Caco-2 (cell line): Measurements from ENCODE around the gene SH3TC1. TPM values are rescaled to one million over a fixed set of nuclear protein-coding genes. Genes with fewer than 3 reads are reported as not detected.

Source experiments
- BruUV-seq: library from RNA; stranded (reverse); fragments of 400-500 nt; replicated peaks from 2 replicates; lab custom pipeline; 2021; lab: Mats Ljungman, UMichigan
- CTCF ChIA-PET: fragments of 300-600 bp; sonication (Branson Sonifier 250); formaldehyde crosslinking; loops from one replicate; lab custom pipeline; 2022; ENCODE audit warnings: antibody characterized with exemption; lab: Charles Lee
- POLR2A ChIA-PET: fragments of 300-600 bp; sonication (Branson Sonifier 250); formaldehyde crosslinking; loops from one replicate; lab custom pipeline; 2022; ENCODE audit warnings: antibody characterized with exemption; lab: Charles Lee
- DNase-seq, 2 experiments: peaks; one replicate each; pipeline versions ENCODE4 v3.0.0 to v3.0.0-alpha.2; 2020 to 2022
- H3K27me3 ChIP-seq: replicated peaks from 2 replicates; pipeline ENCODE4 v1.6.0; 2011; ENCODE audit warnings: low read length; ENCODE audit not compliant: control insufficient read depth, insufficient read depth
- H3K36me3 ChIP-seq: 2 replicates; pipeline ENCODE4 v1.5.1; 2011; ENCODE audit warnings: low read length; ENCODE audit not compliant: control insufficient read depth, insufficient read depth
- H3K4me1 ChIP-seq: fragments of 250-450 bp; sonication (Bioruptor Pico); 2 replicates; pipeline ENCODE4 v1.5.1; 2020; ENCODE audit warnings: mild to moderate bottlenecking
- H3K4me3 ChIP-seq: 2 replicates; pipeline ENCODE4 v1.5.1; 2011; ENCODE audit warnings: low read depth, mild to moderate bottlenecking, control low read depth, low read length
- H3K9me3 ChIP-seq: fragments of 250-450 bp; sonication (Bioruptor Pico); 2 replicates; pipeline ENCODE4 v1.5.1; 2020; ENCODE audit warnings: mild to moderate bottlenecking, moderate library complexity
- H3K27ac Mint-ChIP-seq: one replicate; pipeline ENCODE4 v1.8.0; 2022; ENCODE audit warnings: mixed read lengths; ENCODE audit not compliant: unreplicated experiment
- H3K27me3 Mint-ChIP-seq: one replicate; pipeline ENCODE4 v1.8.0; 2022; ENCODE audit warnings: mixed read lengths; ENCODE audit not compliant: insufficient read depth, unreplicated experiment
- H3K36me3 Mint-ChIP-seq: one replicate; pipeline ENCODE4 v1.8.0; 2022; ENCODE audit warnings: mild to moderate bottlenecking, mixed read lengths; ENCODE audit not compliant: insufficient read depth, unreplicated experiment
- H3K4me1 Mint-ChIP-seq: one replicate; pipeline ENCODE4 v1.8.0; 2022; ENCODE audit warnings: low read depth, mixed read lengths; ENCODE audit not compliant: unreplicated experiment
- H3K4me3 Mint-ChIP-seq: one replicate; pipeline ENCODE4 v1.8.0; 2022; ENCODE audit warnings: mild to moderate bottlenecking, moderate library complexity, mixed read lengths; ENCODE audit not compliant: unreplicated experiment
- H3K9me3 Mint-ChIP-seq: one replicate; pipeline ENCODE4 v1.8.0; 2022; ENCODE audit warnings: mixed read lengths; ENCODE audit not compliant: unreplicated experiment
- CTCF ChIP-seq, 2 experiments: fragments of 200-600 bp in 1 of 2; IDR thresholded peaks; 1 replicate in 1 of 2; 2 replicates in 1 of 2; pipeline versions ENCODE4 v1.5.1 to v1.8.0; 2011 to 2022; ENCODE audit warnings: antibody characterized with exemption in 1 of 2, control low read depth in 1 of 2, inconsistent platforms in 1 of 2, low read depth in 1 of 2, low read length in 1 of 2, mild to moderate bottlenecking in 1 of 2, moderate library complexity in 1 of 2; ENCODE audit not compliant: insufficient read depth in 1 of 2, severe bottlenecking in 1 of 2, unreplicated experiment in 1 of 2
- intact Hi-C: fragments of 100-400 bp; cut with micrococcal nuclease; formaldehyde crosslinking; loops from one replicate; pipeline ENCODE4 v1.10.0; 2022; ENCODE audit not compliant: unreplicated experiment
- total RNA-seq: library from RNA; stranded (reverse); gene quantifications from 2 replicates; pipeline ENCODE4 v1.2.3, GENCODE V29; 2022

SH3TC1 gene
- total RNA-seq, 1 experiment from 2014 or later = 18.6 TPM

GRCh38 chr4:8203817-8204216, 4.7 kb downstream of the SH3TC1 start:
- Histone ChIP-seq H3K9me3 (no peaks in the 10 kb centered on the region), H3K36me3 (no peaks in the 10 kb centered on the region; the same call in 1 of the 2 replicates), H3K27me3 (no peaks in the 10 kb centered on the region), H3K4me1 (peaks cover 41% of the 10 kb centered on the region), H3K4me3 (no peak overlapping the region)
- TF ChIP-seq CTCF (IDR thresholded peaks at IDR 0.05; ENCODE audit: insufficient read depth in 1 of 2, low read depth in 1 of 2, low read length in 1 of 2, severe bottlenecking in 1 of 2, unreplicated experiment in 1 of 2) = no peak
- intact Hi-C loops = no loop called here
- Mint-ChIP-seq H3K27me3 (no peaks in the 10 kb centered on the region), H3K27ac (no peak overlapping the region), H3K4me1 (peaks cover 9% of the 10 kb centered on the region), H3K4me3 (no peak overlapping the region), H3K9me3 (no peaks in the 10 kb centered on the region), H3K36me3 (no peaks in the 10 kb centered on the region)
- ChIA-PET CTCF (no interaction called here), POLR2A (no interaction called here)
- BruUV-seq = no TSS peak
- DNase-seq = no peak

- Histone ChIP-seq H3K4me1 (peaks cover 33% of the 10 kb centered on the region), H3K36me3 (no peaks in the 10 kb centered on the region; the same call in 1 of the 2 replicates), H3K4me3 (no peak overlapping the region), H3K9me3 (no peaks in the 10 kb centered on the region), H3K27me3 (no peaks in the 10 kb centered on the region)
- Mint-ChIP-seq H3K36me3 (no peaks in the 10 kb centered on the region), H3K27ac (no peak overlapping the region), H3K27me3 (no peaks in the 10 kb centered on the region), H3K4me3 (no peak overlapping the region), H3K4me1 (peaks cover 8% of the 10 kb centered on the region), H3K9me3 (no peaks in the 10 kb centered on the region)
- intact Hi-C loops = no loop called here
- no peak for DNase-seq
- POLR2A ChIA-PET = no interaction called here
- CTCF ChIA-PET = no interaction called here
- TF ChIP-seq CTCF (IDR thresholded peaks at IDR 0.05; ENCODE audit: insufficient read depth in 1 of 2, low read depth in 1 of 2, low read length in 1 of 2, severe bottlenecking in 1 of 2, unreplicated experiment in 1 of 2) = no peak
- no TSS peak for BruUV-seq
Observed at GRCh38 chr4:8204576-8205227, 5.6 kb downstream of the SH3TC1 start.

- no TSS peak for BruUV-seq
- Mint-ChIP-seq H3K4me1 (peaks cover 8% of the 10 kb centered on the region), H3K9me3 (no peaks in the 10 kb centered on the region), H3K27me3 (no peaks in the 10 kb centered on the region), H3K4me3 (no peak overlapping the region), H3K36me3 (no peaks in the 10 kb centered on the region), H3K27ac (no peak overlapping the region)
- no peaks in the 10 kb centered on the region for H3K27me3 ChIP-seq
- H3K4me1 ChIP-seq = peaks cover 27% of the 10 kb centered on the region
- H3K9me3 ChIP-seq = no peaks in the 10 kb centered on the region
- no peaks in the 10 kb centered on the region; the same call in 1 of the 2 replicates for H3K36me3 ChIP-seq
- ChIA-PET POLR2A (no interaction called here), CTCF (no interaction called here)
- TF ChIP-seq CTCF (IDR thresholded peaks at IDR 0.05; ENCODE audit: insufficient read depth in 1 of 2, low read depth in 1 of 2, low read length in 1 of 2, severe bottlenecking in 1 of 2, unreplicated experiment in 1 of 2) = no peak
- H3K4me3 ChIP-seq = no peak overlapping the region
- no peak for DNase-seq
- intact Hi-C loops = no loop called here
Observed at GRCh38 chr4:8205241-8205707, 6.2 kb downstream of the SH3TC1 start.
